HCT116 (cell line): ENCODE results near the gene IGF2BP3. TPM values are rescaled to one million over a fixed set of nuclear protein-coding genes. Genes with fewer than 3 reads are reported as not detected.
"Not testable (repeated sequence)": the region's sequence is repeated elsewhere in the genome, so short reads cannot be mapped to it uniquely, and the experiment has no call there.

Source experiments
- ATAC-seq: fragments of 200-7000 bp; cut with Tn5 transposase; 2 replicates; pipeline ENCODE4 v1.9.1; 2020; ENCODE audit warnings: mild to moderate bottlenecking, moderate library complexity
- BruUV-seq: library from RNA; stranded (reverse); fragments of 400-500 nt; replicated peaks from 2 replicates; lab custom pipeline; 2021; lab: Mats Ljungman, UMichigan
- CTCF ChIA-PET: fragments of 300-600 bp; sonication (Branson Sonifier 250); formaldehyde crosslinking; loops from one replicate; lab custom pipeline; 2021; ENCODE audit warnings: antibody characterized with exemption; lab: Charles Lee
- POLR2A ChIA-PET: fragments of 300-600, 350-600 bp; sonication (Branson Sonifier 250); formaldehyde crosslinking; loops from one replicate; lab custom pipeline; 2021; ENCODE audit warnings: antibody characterized with exemption; lab: Charles Lee
- RAD21 ChIA-PET, 2 experiments: fragments of 300-600 bp; sonication (Branson Sonifier 250); formaldehyde crosslinking; loops; one replicate each; lab custom pipeline; 2023; ENCODE audit warnings: low total read pairs in 2 of 2; ENCODE audit not compliant: uncharacterized antibody in 2 of 2, unreplicated experiment in 2 of 2, low non-redundant PET in 1 of 2; lab: Charles Lee
- DNase-seq: peaks from one replicate; pipeline ENCODE4 v3.0.0-alpha.2; 2010; ENCODE audit warnings: low read depth, low spot score
- H2AFZ ChIP-seq: fragments of 200-600 bp; shearing (Covaris generic), sonication (generic); 2 replicates; pipeline ENCODE4 v1.6.1; 2017; ENCODE audit warnings: low read depth, mixed run types, mixed read lengths, antibody characterized with exemption, low read length; ENCODE audit not compliant: poor library complexity, severe bottlenecking
- H3K27ac ChIP-seq: 2 replicates; pipeline ENCODE4 v1.5.1; 2012; ENCODE audit warnings: low read depth, low read length
- H3K27me3 ChIP-seq: fragments of 200-600 bp; sonication (generic); 2 replicates; pipeline ENCODE4 v1.6.1; 2016; ENCODE audit warnings: mixed run types, low read length, mixed read lengths; ENCODE audit not compliant: insufficient read depth
- H3K36me3 ChIP-seq, 2 experiments: fragments of 200-500 bp in 1 of 2; fragments of 200-600 bp in 1 of 2; sonication (Bioruptor generic) in 1 of 2; sonication (generic) in 1 of 2; 2 replicates each; pipeline versions ENCODE4 v1.5.1 to v1.6.1; 2014 to 2016; ENCODE audit warnings: low read length in 2 of 2, inconsistent platforms in 1 of 2, mixed read lengths in 1 of 2, mixed run types in 1 of 2; ENCODE audit not compliant: insufficient read depth in 2 of 2, control insufficient read depth in 1 of 2
- H3K4me1 ChIP-seq, 2 experiments: fragments of 200-600 bp in 1 of 2; sonication (generic) in 1 of 2; 2 replicates each; pipeline versions ENCODE4 v1.5.1 to v1.6.1; 2012 to 2017; ENCODE audit warnings: low read length in 2 of 2, inconsistent platforms in 1 of 2, mild to moderate bottlenecking in 1 of 2, mixed read lengths in 1 of 2, mixed run types in 1 of 2, moderate library complexity in 1 of 2; ENCODE audit not compliant: insufficient read depth in 2 of 2, control insufficient read depth in 1 of 2
- H3K4me2 ChIP-seq: fragments of 200-600 bp; sonication (generic); 2 replicates; pipeline ENCODE4 v1.6.1; 2017; ENCODE audit warnings: mixed run types, low read length, mixed read lengths
- H3K4me3 ChIP-seq, 2 experiments: fragments of 200-600 bp in 1 of 2; sonication (generic) in 1 of 2; replicated peaks in 1 of 2; 2 replicates each; pipeline ENCODE4 v1.5.1; 2011 to 2016; ENCODE audit warnings: low read length in 2 of 2, control low read depth in 1 of 2, low read depth in 1 of 2, mild to moderate bottlenecking in 1 of 2, mixed read lengths in 1 of 2, mixed run types in 1 of 2
- H3K79me2 ChIP-seq: fragments of 200-600 bp; sonication (generic); 2 replicates; pipeline ENCODE4 v1.6.1; 2017; ENCODE audit warnings: mild to moderate bottlenecking, mixed run types, low read length, moderate library complexity, mixed read lengths; ENCODE audit not compliant: insufficient read depth
- H3K9ac ChIP-seq: fragments of 200-600 bp; sonication (generic); 2 replicates; pipeline ENCODE4 v1.6.1; 2016; ENCODE audit warnings: low read length, mixed read lengths
- H3K9me2 ChIP-seq: fragments of 200-600 bp; sonication (generic), shearing (Covaris generic); 2 replicates; pipeline ENCODE4 v1.6.1; 2017; ENCODE audit warnings: mixed run types, mild to moderate bottlenecking, moderate library complexity; ENCODE audit not compliant: insufficient read depth
- H3K9me3 ChIP-seq, 2 experiments: fragments of 200-500 bp in 1 of 2; fragments of 200-600 bp in 1 of 2; sonication (Bioruptor generic) in 1 of 2; sonication (generic) in 1 of 2; 2 replicates each; pipeline ENCODE4 v1.6.1; 2014 to 2017; ENCODE audit warnings: low read length in 2 of 2, mixed read lengths in 2 of 2, inconsistent platforms in 1 of 2, low read depth in 1 of 2, mild to moderate bottlenecking in 1 of 2, mixed run types in 1 of 2, moderate library complexity in 1 of 2; ENCODE audit not compliant: control insufficient read depth in 1 of 2, insufficient read depth in 1 of 2
- H4K20me1 ChIP-seq: fragments of 200-600 bp; sonication (generic), shearing (Covaris generic); 2 replicates; pipeline ENCODE4 v1.6.1; 2017; ENCODE audit warnings: mixed run types, mild to moderate bottlenecking, moderate library complexity; ENCODE audit not compliant: insufficient read depth
- CTCF ChIP-seq, 3 experiments: fragments of 200-600 bp in 1 of 3; sonication (generic) in 1 of 3; IDR thresholded peaks in 2 of 3; conservative IDR thresholded peaks in 1 of 3; 2 replicates each; pipeline ENCODE4 v1.5.1; 2012 to 2017; ENCODE audit warnings: low read depth in 2 of 3, low read length in 2 of 3, antibody characterized with exemption in 1 of 3, borderline replicate concordance in 1 of 3, control low read depth in 1 of 3, mild to moderate bottlenecking in 1 of 3, mixed read lengths in 1 of 3, mixed run types in 1 of 3, moderate library complexity in 1 of 3; ENCODE audit not compliant: insufficient read depth in 1 of 3
- EGR1 ChIP-seq: IDR thresholded peaks from 2 replicates; pipeline ENCODE4 v1.6.1; 2012; ENCODE audit warnings: low read depth
- FOSL1 ChIP-seq: IDR thresholded peaks from 2 replicates; pipeline ENCODE4 v1.6.1; 2012; ENCODE audit warnings: low read depth
- POLR2A ChIP-seq: IDR thresholded peaks from 2 replicates; pipeline ENCODE4 v1.7.0; 2011; ENCODE audit warnings: borderline replicate concordance; ENCODE audit not compliant: insufficient read depth, insufficient read length; ENCODE audit errors: extremely low read depth
- YY1 ChIP-seq: IDR thresholded peaks from 2 replicates; pipeline ENCODE4 v1.6.1; 2011; ENCODE audit warnings: low read length, low read depth, moderate library complexity, mild to moderate bottlenecking; ENCODE audit not compliant: insufficient replicate concordance; ENCODE audit errors: extremely low read depth
- intact Hi-C: fragments of 100-400 bp; cut with micrococcal nuclease; formaldehyde crosslinking; loops from 2 replicates; pipeline ENCODE4 v1.10.0; 2022
- total RNA-seq: library from RNA; stranded (reverse); gene quantifications from one replicate; pipeline ENCODE4 v1.2.1, GENCODE V29; 2021; ENCODE audit not compliant: unreplicated experiment
- TF ChIP-seq, protein P1 (sequence below): IDR thresholded peaks from 2 replicates; pipeline ENCODE4 v1.6.1; 2012; ENCODE audit warnings: low read depth
- TF ChIP-seq, protein P2 (sequence below): IDR thresholded peaks from 2 replicates; pipeline ENCODE4 v1.6.1; 2012

The IGF2BP3 gene
- total RNA-seq, 1 experiment from 2014 or later = 79.1 TPM

DNA sequence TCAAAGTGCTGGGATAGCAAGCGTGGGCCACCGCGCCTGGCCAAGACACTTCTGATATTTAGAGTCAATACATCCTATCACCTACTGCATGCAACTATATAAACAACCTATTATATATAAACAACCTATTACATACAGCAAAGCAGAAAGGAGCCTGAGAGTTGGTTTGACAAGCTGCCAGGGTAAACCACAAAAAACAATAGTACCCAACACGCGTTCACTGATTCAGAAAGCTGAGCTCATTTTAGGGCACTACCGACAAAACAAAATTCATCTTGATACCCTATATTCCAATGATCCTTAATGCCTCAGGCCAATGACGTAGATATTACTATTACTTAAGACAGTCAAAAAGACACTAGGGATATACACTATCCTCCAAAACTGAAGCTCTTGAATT lies 154.9 kb downstream of the IGF2BP3 start:
- no peaks in the 10 kb centered on the region for H4K20me1 ChIP-seq
- ChIA-PET CTCF (no interaction called here), RAD21 (no interaction called here), POLR2A (interaction anchor here (1.1 to 1.5 kb wide), 2 partner anchors 11 to 18 kb away, joined by 3 read pairs; no protein-coding TSS in a partner anchor)
- BruUV-seq = no TSS peak
- no peak overlapping the region for H2AFZ ChIP-seq
- H3K79me2 ChIP-seq = peaks cover 8% of the 10 kb centered on the region
- H3K9me3 ChIP-seq = no peaks in the 10 kb centered on the region
- ATAC-seq (no peak), DNase-seq (no peak)
- H3K36me3 ChIP-seq = peaks cover 53 to 67% of the 10 kb centered on the region in 2 experiments; a peak in 3 of 4 replicates
- H3K4me3 ChIP-seq = no peak overlapping the region
- H3K4me1 ChIP-seq = peaks cover 20 to 23% of the 10 kb centered on the region in 2 experiments
- H3K9ac ChIP-seq = no peak overlapping the region
- intact Hi-C loops = no loop called here
- H3K27me3 ChIP-seq = no peaks in the 10 kb centered on the region
- TF ChIP-seq, protein P1, sequence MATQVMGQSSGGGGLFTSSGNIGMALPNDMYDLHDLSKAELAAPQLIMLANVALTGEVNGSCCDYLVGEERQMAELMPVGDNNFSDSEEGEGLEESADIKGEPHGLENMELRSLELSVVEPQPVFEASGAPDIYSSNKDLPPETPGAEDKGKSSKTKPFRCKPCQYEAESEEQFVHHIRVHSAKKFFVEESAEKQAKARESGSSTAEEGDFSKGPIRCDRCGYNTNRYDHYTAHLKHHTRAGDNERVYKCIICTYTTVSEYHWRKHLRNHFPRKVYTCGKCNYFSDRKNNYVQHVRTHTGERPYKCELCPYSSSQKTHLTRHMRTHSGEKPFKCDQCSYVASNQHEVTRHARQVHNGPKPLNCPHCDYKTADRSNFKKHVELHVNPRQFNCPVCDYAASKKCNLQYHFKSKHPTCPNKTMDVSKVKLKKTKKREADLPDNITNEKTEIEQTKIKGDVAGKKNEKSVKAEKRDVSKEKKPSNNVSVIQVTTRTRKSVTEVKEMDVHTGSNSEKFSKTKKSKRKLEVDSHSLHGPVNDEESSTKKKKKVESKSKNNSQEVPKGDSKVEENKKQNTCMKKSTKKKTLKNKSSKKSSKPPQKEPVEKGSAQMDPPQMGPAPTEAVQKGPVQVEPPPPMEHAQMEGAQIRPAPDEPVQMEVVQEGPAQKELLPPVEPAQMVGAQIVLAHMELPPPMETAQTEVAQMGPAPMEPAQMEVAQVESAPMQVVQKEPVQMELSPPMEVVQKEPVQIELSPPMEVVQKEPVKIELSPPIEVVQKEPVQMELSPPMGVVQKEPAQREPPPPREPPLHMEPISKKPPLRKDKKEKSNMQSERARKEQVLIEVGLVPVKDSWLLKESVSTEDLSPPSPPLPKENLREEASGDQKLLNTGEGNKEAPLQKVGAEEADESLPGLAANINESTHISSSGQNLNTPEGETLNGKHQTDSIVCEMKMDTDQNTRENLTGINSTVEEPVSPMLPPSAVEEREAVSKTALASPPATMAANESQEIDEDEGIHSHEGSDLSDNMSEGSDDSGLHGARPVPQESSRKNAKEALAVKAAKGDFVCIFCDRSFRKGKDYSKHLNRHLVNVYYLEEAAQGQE = no peak
- TF ChIP-seq FOSL1 = no peak
- no peak for TF ChIP-seq YY1
- TF ChIP-seq POLR2A = no peak
- TF ChIP-seq EGR1 = no peak
- no peak for TF ChIP-seq CTCF (IDR thresholded peaks at IDR 0.05 in 2 of 3, conservative IDR thresholded peaks at IDR 0.05 in 1 of 3; ENCODE audit: borderline replicate concordance in 1 of 3, insufficient read depth in 1 of 3, low read depth in 2 of 3, low read length in 2 of 3)
- TF ChIP-seq, protein P2, sequence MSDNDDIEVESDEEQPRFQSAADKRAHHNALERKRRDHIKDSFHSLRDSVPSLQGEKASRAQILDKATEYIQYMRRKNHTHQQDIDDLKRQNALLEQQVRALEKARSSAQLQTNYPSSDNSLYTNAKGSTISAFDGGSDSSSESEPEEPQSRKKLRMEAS = no peak
- no peak overlapping the region for H3K27ac ChIP-seq
- H3K4me2 ChIP-seq = no peak overlapping the region
- no peaks in the 10 kb centered on the region for H3K9me2 ChIP-seq

GRCh38 chr7:23312141-23312540 lies 158.2 kb downstream of the IGF2BP3 start:
- H3K9ac ChIP-seq, intact Hi-C loops, H3K27me3 ChIP-seq, BruUV-seq, H3K9me2 ChIP-seq, H3K4me2 ChIP-seq, H3K4me3 ChIP-seq, ATAC-seq, CTCF ChIA-PET, H3K27ac ChIP-seq, POLR2A ChIA-PET, H3K9me3 ChIP-seq, RAD21 ChIA-PET, DNase-seq, H2AFZ ChIP-seq: not testable (repeated sequence)
- peaks cover 13 to 15% of the 10 kb centered on the region in 2 experiments for H3K4me1 ChIP-seq
- peaks cover 14% of the 10 kb centered on the region; the same call in 1 of the 2 replicates for H4K20me1 ChIP-seq
- peaks cover 57 to 72% of the 10 kb centered on the region in 2 experiments for H3K36me3 ChIP-seq
- peaks cover 31% of the 10 kb centered on the region for H3K79me2 ChIP-seq
